A549 (cell line): ENCODE measurements around the gene MOK. TPM values are rescaled to one million over a fixed set of nuclear protein-coding genes. Genes with fewer than 3 reads are reported as not detected.
A peak's percentile ranks its signal among the peaks of the same experiment; 100 is the strongest.

Experiments
- ATAC-seq, 2 experiments: fragments of 200-7000 bp in 1 of 2; fragments of >200 bp in 1 of 2; cut with Nextera tagmentation in 1 of 2; cut with Tn5 transposase in 1 of 2; 3 replicates each; pipeline versions ENCODE4 v1.8.0 to v1.9.1; 2018 to 2020; ENCODE audit warnings: mild to moderate bottlenecking in 1 of 2, moderate library complexity in 1 of 2
- CTCF ChIA-PET: fragments of 300-600 bp; sonication (Branson Sonifier 250); formaldehyde crosslinking; extraction: SDS; loops from one replicate; lab custom pipeline; 2021; ENCODE audit warnings: antibody characterized with exemption, inconsistent platforms; lab: Yijun Ruan, JAX
- POLR2A ChIA-PET: fragments of 350-600 bp; formaldehyde crosslinking; extraction: SDS; loops from one replicate; lab custom pipeline; 2021; ENCODE audit warnings: antibody characterized with exemption, inconsistent platforms; lab: Yijun Ruan, JAX
- DNase-seq, 2 experiments: peaks; one replicate each; pipeline versions ENCODE4 v3.0.0 to v3.0.0-alpha.2; 2011 to 2016; ENCODE audit warnings: low read depth in 1 of 2, low spot score in 1 of 2
- FAIRE-seq: peaks from 2 replicates; lab custom pipeline; 2011; peaks lifted over from hg19 to GRCh38; lab: Jason Lieb, UNC
- H3K27ac ChIP-seq, 2 experiments: fragments of >200 bp; sonication (Bioruptor Twin); formaldehyde crosslinking; 3 replicates each; pipeline ENCODE4 v1.5.1; 2016 to 2017
- H3K4me1 ChIP-seq: fragments of >200 bp; sonication (Bioruptor Twin); formaldehyde crosslinking; 3 replicates; pipeline ENCODE4 v1.6.1; 2016
- H3K4me2 ChIP-seq: fragments of >200 bp; sonication (Bioruptor Twin); formaldehyde crosslinking; 3 replicates; pipeline ENCODE4 v1.6.1; 2016
- H3K4me3 ChIP-seq: fragments of >200 bp; sonication (Bioruptor Twin); formaldehyde crosslinking; 3 replicates; pipeline ENCODE4 v1.5.1; 2016
- H3K9me3 ChIP-seq: fragments of >200 bp; sonication (Bioruptor Twin); formaldehyde crosslinking; 3 replicates; pipeline ENCODE4 v1.6.1; 2016
- ATOH8 ChIP-seq: fragments of 250-450 bp; sonication (Bioruptor Pico); IDR thresholded peaks from 2 replicates; pipeline ENCODE4 v1.5.0; 2020; ENCODE audit warnings: low read depth, mild to moderate bottlenecking, moderate library complexity
- BCL3 ChIP-seq: fragments of >200 bp; sonication (Bioruptor Twin); formaldehyde crosslinking; IDR thresholded peaks from 3 replicates; pipeline ENCODE4 v1.6.1; 2016
- CBX2 ChIP-seq: fragments of 200-600 bp; sonication (generic); IDR thresholded peaks from 2 replicates; pipeline ENCODE4 v1.6.1; 2016; ENCODE audit warnings: low read depth, mild to moderate bottlenecking, borderline replicate concordance
- CTCF ChIP-seq: fragments of >200 bp; sonication (Bioruptor Twin); formaldehyde crosslinking; IDR thresholded peaks from 3 replicates; pipeline ENCODE4 v1.5.1; 2016
- E2F6 ChIP-seq: IDR thresholded peaks from 2 replicates; pipeline ENCODE4 v1.6.1; 2012; ENCODE audit warnings: low read depth, borderline replicate concordance
- EHF ChIP-seq: fragments of 250-450 bp; sonication (Bioruptor Pico); IDR thresholded peaks from 2 replicates; pipeline ENCODE4 v1.5.0; 2020; ENCODE audit warnings: mild to moderate bottlenecking
- EHMT2 ChIP-seq: fragments of 200-600 bp; sonication (generic); IDR thresholded peaks from 2 replicates; pipeline ENCODE4 v1.6.1; 2016; ENCODE audit warnings: antibody characterized with exemption, low read depth, mild to moderate bottlenecking, moderate library complexity
- ESRRA ChIP-seq: fragments of 150-350 bp; IDR thresholded peaks from 2 replicates; pipeline ENCODE4 v1.6.1; 2014; ENCODE audit warnings: mild to moderate bottlenecking, low read length, borderline replicate concordance
- FOXS1 ChIP-seq: fragments of 250-450 bp; sonication (Bioruptor Pico); IDR thresholded peaks from 2 replicates; pipeline ENCODE4 v1.5.0; 2020; ENCODE audit warnings: mild to moderate bottlenecking, moderate library complexity
- HDAC2 ChIP-seq: fragments of 200-600 bp; sonication (generic); IDR thresholded peaks from 2 replicates; pipeline ENCODE4 v1.6.1; 2016
- HES2 ChIP-seq: fragments of >200 bp; sonication (Bioruptor Twin); formaldehyde crosslinking; IDR thresholded peaks from 2 replicates; pipeline ENCODE4 v1.6.1; 2016
- HOXA7 ChIP-seq: fragments of 250-450 bp; sonication (Bioruptor Pico); IDR thresholded peaks from 2 replicates; pipeline ENCODE4 v1.5.0; 2020; ENCODE audit warnings: mild to moderate bottlenecking, moderate library complexity
- HOXB13 ChIP-seq: fragments of 250-450 bp; sonication (Bioruptor Pico); IDR thresholded peaks from 2 replicates; pipeline ENCODE4 v1.5.0; 2020; ENCODE audit warnings: low read depth, mild to moderate bottlenecking, moderate library complexity
- JUN ChIP-seq, 2 experiments: fragments of >200 bp; sonication (Bioruptor Twin); formaldehyde crosslinking; IDR thresholded peaks; 2 replicates in 1 of 2; 3 replicates in 1 of 2; pipeline ENCODE4 v1.6.1; 2016 to 2017
- MAFK ChIP-seq: fragments of 450-650 bp; IDR thresholded peaks from 2 replicates; pipeline ENCODE4 v1.6.1; 2014; ENCODE audit not compliant: partially characterized antibody
- MAZ ChIP-seq: fragments of 150-350 bp; IDR thresholded peaks from 2 replicates; pipeline ENCODE4 v1.6.1; 2014; ENCODE audit warnings: antibody characterized with exemption, low read depth, low read length, borderline replicate concordance
- MYC ChIP-seq: IDR thresholded peaks from 2 replicates; pipeline ENCODE4 v1.6.1; 2012; ENCODE audit warnings: mild to moderate bottlenecking, inconsistent platforms, low read length, improper control_type of control experiment, borderline replicate concordance
- PBX3 ChIP-seq: IDR thresholded peaks from 2 replicates; pipeline ENCODE4 v1.6.1; 2012
- RAD21 ChIP-seq, 2 experiments: fragments of >200 bp in 1 of 2; sonication (Bioruptor Twin) in 1 of 2; formaldehyde crosslinking in 1 of 2; IDR thresholded peaks in 1 of 2; conservative IDR thresholded peaks in 1 of 2; 2 replicates in 1 of 2; 3 replicates in 1 of 2; pipeline ENCODE4 v1.6.1; 2012 to 2018; ENCODE audit warnings: inconsistent platforms in 1 of 2
- RCOR1 ChIP-seq: fragments of 150-350 bp; IDR thresholded peaks from 2 replicates; pipeline ENCODE4 v1.6.1; 2014; ENCODE audit warnings: antibody characterized with exemption, low read length, low read depth
- REST ChIP-seq: fragments of 200-600 bp; sonication (generic); IDR thresholded peaks from 2 replicates; pipeline ENCODE4 v1.6.1; 2016; ENCODE audit warnings: antibody characterized with exemption, mild to moderate bottlenecking, moderate library complexity
- TP53 ChIP-seq: fragments of 250-450 bp; sonication (Bioruptor Pico); IDR thresholded peaks from 2 replicates; pipeline ENCODE4 v1.5.0; 2021; ENCODE audit warnings: mild to moderate bottlenecking, moderate library complexity
- USF2 ChIP-seq: fragments of 450-650 bp; IDR thresholded peaks from 2 replicates; pipeline ENCODE4 v1.6.1; 2014; ENCODE audit warnings: antibody characterized with exemption
- ZNF302 ChIP-seq: fragments of 250-450 bp; sonication (Bioruptor Pico); IDR thresholded peaks from 2 replicates; pipeline ENCODE4 v1.9.0; 2021; ENCODE audit warnings: inconsistent platforms, mild to moderate bottlenecking, moderate library complexity
- WGBS: methylation state at CpG from one replicate; pipeline ENCODE4 v1.1.6; 2017; ENCODE audit errors: missing lambda C conversion rate; 5-methylcytosine and 5-hydroxymethylcytosine counted together
- polyA plus RNA-seq, 4 experiments: library from polyadenylated mRNA; depleted of rRNA in 3 of 4; stranded (reverse); fragments of >200 nt; fragmentation: RNase III in 1 of 4; extraction: RNeasy Plus Mini Kit Qiagen cat#74134 plus additional on column Dnase treatment in 1 of 4; gene quantifications; 2 replicates in 3 of 4; 3 replicates in 1 of 4; pipeline ENCODE4 v1.2.3, GENCODE V29; 2011 to 2017

Gene MOK
- polyA plus RNA-seq, 2 of the 4 experiments (the other 2 are of a cell fraction), result 12.6 to 18.5 TPM

GRCh38 chr14:102342238-102342637, 37.3 kb upstream of the MOK start (continued):
- TF ChIP-seq REST (no peak), HDAC2 (no peak), MYC (no peak), MAFK (no peak)

GRCh38 chr14:102341566-102341965, 36.6 kb upstream of the MOK start:
- POLR2A ChIA-PET, result no interaction called here
- CTCF ChIA-PET, result interaction anchor here (1.5 kb wide), 1 partner anchor 10 kb away, joined by 3 read pairs; no protein-coding TSS in a partner anchor

GRCh38 chr14:102338724-102339123, 33.8 kb upstream of the MOK start:
- POLR2A ChIA-PET, result no interaction called here
- FAIRE-seq (no peak), DNase-seq (no peak), ATAC-seq (no peak)
- CTCF ChIA-PET, result interaction anchor here (10.7 kb wide), 1 partner anchor 18 kb away, joined by 100 read pairs; the partner anchor contains the start of gene ZNF839
- Histone ChIP-seq H3K4me2 (no peak overlapping the region), H3K4me3 (no peak overlapping the region), H3K4me1 (no peaks in the 10 kb centered on the region), H3K9me3 (no peaks in the 10 kb centered on the region), H3K27ac (0 out of 6 replicates have a peak overlapping the region, but pooled peaks of 1 of the 2 experiments have one; percentile 22)
- WGBS, result 90% methylated on average over 9 of the region's 9 CpGs
- no peak for TF ChIP-seq EHF (CRISPR knock-in tag)
- no peak for TF ChIP-seq ESRRA
- no peak for TF ChIP-seq ZNF302 (CRISPR knock-in tag)
- TF ChIP-seq HES2, result no peak
- TF ChIP-seq HOXB13 (CRISPR knock-in tag), result no peak
- no peak for TF ChIP-seq JUN (IDR thresholded peaks at IDR 0.05)
- TF ChIP-seq E2F6, result no peak
- no peak for TF ChIP-seq BCL3
- no peak for TF ChIP-seq ATOH8 (CRISPR knock-in tag)
- TF ChIP-seq PBX3, result no peak
- TF ChIP-seq TP53, result no peak
- TF ChIP-seq HOXA7 (CRISPR knock-in tag), result no peak
- TF ChIP-seq CTCF, result no peak
- no peak for TF ChIP-seq RAD21 (conservative IDR thresholded peaks at IDR 0.05 in 1 of 2, IDR thresholded peaks at IDR 0.05 in 1 of 2)

More at GRCh38 chr14:102341566-102341965, 36.6 kb upstream of the MOK start:
- DNase-seq (no peak), ATAC-seq (peak; percentile 32 to 35; a peak in 3 of 6 replicates), FAIRE-seq (no peak)
- TF ChIP-seq EHMT2 (no peak), CBX2 (no peak), FOXS1 (CRISPR knock-in tag) (no peak), MAZ (no peak), RCOR1 (no peak), USF2 (no peak)
- WGBS, result 93% methylated on average over 2 of the region's 8 CpGs
- no peak overlapping the region for H3K4me3 ChIP-seq
- H3K27ac ChIP-seq, result no peak overlapping the region
- no peak overlapping the region for H3K4me2 ChIP-seq
- no peaks in the 10 kb centered on the region for H3K4me1 ChIP-seq
- H3K9me3 ChIP-seq, result no peaks in the 10 kb centered on the region
